TTC549 (cell line): ENCODE measurements around the gene EIF3L.

Source experiments
- FAIRE-seq: peaks from 2 replicates; lab custom pipeline; 2012; peaks lifted over from hg19 to GRCh38; lab: Jason Lieb, UNC

Gene EIF3L

DNA sequence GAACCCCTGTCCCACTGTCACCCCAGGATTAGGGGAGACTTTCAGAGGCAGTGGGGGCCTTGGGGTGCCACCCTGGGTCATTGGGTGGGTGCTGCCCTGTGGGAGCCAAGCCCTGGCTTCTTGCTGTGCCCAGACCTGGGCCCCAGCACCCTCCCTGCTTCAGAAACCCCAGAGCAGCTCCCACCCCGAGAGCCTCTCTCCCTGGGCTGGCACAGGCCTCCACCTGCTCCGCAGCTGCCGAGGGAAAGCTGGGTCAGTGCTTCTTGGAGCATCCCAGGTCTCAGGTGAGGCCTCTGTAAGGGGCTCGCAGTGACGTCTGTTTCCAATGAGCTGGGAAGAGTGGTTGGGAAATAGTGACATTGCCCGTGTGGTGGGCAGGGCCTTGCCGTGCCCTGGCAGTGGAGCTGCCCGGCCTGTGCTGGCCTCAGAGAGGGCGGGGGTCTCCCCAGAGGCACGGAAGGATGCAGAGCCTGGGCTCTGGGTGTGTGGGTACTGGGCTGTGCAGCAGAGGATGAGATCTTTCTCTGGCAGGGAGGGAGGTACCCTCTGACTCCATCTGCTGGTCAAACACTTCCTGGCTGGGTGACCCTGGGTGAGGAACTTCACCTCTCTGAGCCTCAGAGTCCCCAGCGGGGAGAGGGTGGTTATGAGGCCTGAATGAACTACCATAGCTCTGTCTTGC is 81.2 kb downstream of the EIF3L start:
- no peak for FAIRE-seq

DNA sequence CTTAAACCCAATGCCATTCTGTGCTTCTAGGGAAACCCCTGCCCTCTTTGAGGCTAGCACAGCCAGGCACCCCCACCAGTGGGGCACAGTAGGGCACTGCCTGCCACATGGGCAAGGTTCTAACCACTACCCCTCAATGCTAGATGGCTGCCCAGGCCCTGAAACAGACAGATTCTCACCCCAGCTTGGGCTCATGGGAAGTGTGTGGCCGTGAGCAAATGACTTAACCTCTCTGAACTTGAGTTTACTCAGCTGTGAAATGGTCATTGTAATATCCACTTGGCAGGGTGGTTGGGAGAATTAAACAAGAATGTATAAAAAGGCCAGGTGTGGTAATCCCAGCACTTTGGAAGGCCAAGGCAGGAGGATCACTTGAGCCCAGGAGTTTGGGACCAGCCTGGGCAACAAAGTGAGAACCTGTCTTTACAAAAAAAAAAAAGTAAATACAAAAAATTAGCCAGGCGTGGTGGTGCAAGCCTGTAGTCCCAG is 81.8 kb downstream of the EIF3L start:
- no peak for FAIRE-seq

DNA sequence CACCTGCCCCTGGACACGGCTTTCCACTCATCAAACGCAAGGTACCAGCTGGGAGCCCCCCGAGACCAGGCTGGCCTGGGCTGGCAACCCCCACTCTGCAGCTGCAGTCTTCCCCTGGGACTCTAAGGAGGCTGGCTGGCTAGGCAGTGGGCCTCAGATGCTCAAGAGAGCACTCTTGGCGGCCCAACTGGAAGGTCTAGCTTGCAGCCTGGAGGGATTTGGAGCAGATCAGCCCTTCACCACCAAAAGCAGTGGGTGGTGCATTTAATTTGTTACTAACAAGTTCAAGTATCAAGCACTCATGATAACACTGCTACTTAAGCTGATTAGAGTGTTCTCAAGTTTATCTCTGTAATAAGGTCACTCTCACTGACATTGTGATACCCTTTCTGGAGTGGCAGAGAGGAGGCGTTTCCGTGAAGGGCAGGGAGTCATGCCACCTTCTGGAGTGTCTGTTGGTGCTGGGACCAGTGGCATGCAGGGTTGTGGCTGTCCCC is 82.7 kb downstream of the EIF3L start:
- no peak for FAIRE-seq

DNA sequence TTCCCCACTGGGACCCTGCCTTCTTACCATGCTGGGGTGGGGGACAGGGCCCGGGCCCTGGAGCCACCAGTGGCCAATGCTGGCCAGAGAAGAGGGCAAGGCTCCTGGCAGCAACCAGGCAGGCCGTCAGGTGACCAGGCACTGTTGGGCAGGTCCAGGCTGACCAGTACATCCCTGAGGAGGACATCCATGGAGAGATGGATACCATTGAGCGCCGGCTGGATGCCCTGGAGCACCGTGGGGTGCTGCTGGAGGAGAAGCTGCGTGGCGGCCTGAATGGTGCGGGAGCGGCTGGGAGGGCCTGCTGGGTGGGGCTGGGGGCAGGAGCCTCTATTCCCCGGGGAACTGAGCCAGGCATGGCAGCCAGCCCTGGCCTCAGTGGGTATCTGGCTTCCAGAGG is 83.2 kb downstream of the EIF3L start:
- no peak for FAIRE-seq

DNA sequence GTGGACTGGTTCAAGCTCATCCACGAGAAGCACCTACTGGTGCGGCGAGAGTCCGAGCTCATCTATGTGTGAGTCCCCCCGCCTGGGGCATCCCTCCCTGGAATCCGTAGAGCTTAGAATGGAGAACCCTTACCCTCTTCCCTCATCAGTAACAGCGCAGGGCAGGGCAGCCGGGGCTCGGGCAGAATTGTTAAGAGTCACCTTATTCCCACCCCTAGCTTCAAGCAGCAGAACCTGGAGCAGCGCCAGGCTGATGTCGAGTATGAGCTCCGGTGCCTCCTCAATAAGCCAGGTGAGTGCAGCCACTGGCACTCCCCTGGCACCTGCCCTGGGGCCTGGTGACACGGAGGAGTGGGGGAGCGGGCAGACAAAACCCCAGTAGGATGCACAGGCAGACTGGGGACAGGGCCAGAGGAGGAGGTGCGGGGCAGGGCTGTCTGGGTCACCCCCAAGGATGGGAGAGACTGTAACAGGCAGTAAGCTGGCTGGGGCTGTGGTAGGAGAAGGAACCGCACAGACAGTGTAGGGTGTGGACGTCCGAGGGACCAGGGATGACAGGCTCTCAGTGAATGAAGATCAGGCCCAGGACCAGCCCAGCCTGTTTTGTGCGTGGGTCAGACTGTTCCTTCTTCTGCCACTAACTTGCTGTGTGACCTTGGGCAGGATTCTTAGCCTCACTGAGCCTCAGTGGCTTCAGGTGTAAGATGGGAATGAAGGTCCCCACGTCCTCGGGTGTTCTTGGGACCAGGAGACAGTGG is 83.8 kb downstream of the EIF3L start:
- FAIRE-seq = no peak

DNA sequence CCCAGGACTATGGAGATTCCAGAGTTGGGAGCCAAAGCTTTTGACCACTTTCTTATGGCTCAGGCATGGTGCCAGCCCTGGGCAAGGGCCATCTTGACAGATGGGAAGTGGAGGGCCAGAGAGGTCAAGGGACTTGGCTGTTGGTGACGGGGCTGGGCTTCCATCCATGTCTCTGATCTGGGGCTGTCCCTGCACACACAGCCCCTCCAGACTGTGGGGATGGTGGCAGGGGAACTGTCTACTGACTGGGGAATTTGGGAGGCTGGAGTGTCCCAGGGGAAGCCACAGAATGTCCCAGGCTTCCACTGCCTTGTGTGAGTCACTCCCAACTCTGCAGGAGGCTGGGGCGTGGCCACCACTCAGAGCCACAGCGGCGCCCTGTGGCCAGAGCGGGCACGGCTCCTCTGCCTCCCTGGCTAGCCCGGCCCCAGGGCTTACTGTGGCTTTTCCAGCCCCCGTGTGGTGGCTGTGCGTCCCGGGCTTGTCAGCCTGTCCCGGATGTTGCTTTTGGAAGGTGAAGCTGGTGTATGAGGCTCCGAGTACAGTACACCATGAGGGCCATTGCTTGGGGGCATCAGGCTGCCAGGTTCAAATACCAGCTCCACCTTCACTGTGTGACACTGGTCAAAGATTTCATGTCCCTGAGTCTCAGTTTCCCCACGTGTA is 84.6 kb downstream of the EIF3L start:
- FAIRE-seq = peak; percentile 68
